Small intestine (tissue), 7 donors: Measurements from ENCODE around the gene PLAAT3. TPM values are rescaled to one million over a fixed set of nuclear protein-coding genes. Genes with fewer than 3 reads are reported as not detected.
"Not testable (repeated sequence)": the region's sequence is repeated elsewhere in the genome, so short reads cannot be mapped to it uniquely, and the experiment has no call there.

Experiments used
- DNase-seq, 2 donors: peaks; one replicate each; pipeline versions ENCODE4 v3.0.0 to v3.0.0-alpha.2; 2013
- FAIRE-seq: peaks from 2 replicates; lab custom pipeline; 2012; peaks lifted over from hg19 to GRCh38; lab: Jason Lieb, UNC
- H3K27ac ChIP-seq, 3 donors: one replicate each; pipeline ENCODE4 v1.5.1; 2013; ENCODE audit warnings: low read length in 2 of 3, mild to moderate bottlenecking in 2 of 3, control low read depth in 1 of 3, inconsistent platforms in 1 of 3, low read depth in 1 of 3, moderate library complexity in 1 of 3
- H3K27me3 ChIP-seq, 3 donors: one replicate each; pipeline ENCODE4 v1.6.1; 2013; ENCODE audit warnings: low read length in 3 of 3, inconsistent platforms in 1 of 3; ENCODE audit not compliant: control insufficient read depth in 3 of 3, insufficient read depth in 3 of 3
- H3K36me3 ChIP-seq, 3 donors: one replicate each; pipeline ENCODE4 v1.6.1; 2013; ENCODE audit warnings: low read length in 3 of 3, inconsistent platforms in 1 of 3, low read depth in 1 of 3, mild to moderate bottlenecking in 1 of 3, moderate library complexity in 1 of 3; ENCODE audit not compliant: control insufficient read depth in 3 of 3, insufficient read depth in 2 of 3
- H3K4me1 ChIP-seq, 3 donors: one replicate each; pipeline ENCODE4 v1.6.1; 2013; ENCODE audit warnings: low read length in 2 of 3, inconsistent platforms in 1 of 3, low read depth in 1 of 3, mild to moderate bottlenecking in 1 of 3, moderate library complexity in 1 of 3; ENCODE audit not compliant: control insufficient read depth in 3 of 3, insufficient read depth in 2 of 3
- H3K4me3 ChIP-seq, 3 donors: one replicate each; pipeline ENCODE4 v1.5.1; 2013; ENCODE audit warnings: low read length in 3 of 3, control low read depth in 1 of 3, inconsistent platforms in 1 of 3, low read depth in 1 of 3, mild to moderate bottlenecking in 1 of 3, moderate library complexity in 1 of 3
- H3K9me3 ChIP-seq, 2 donors: one replicate each; pipeline ENCODE4 v1.6.1; 2013; ENCODE audit warnings: low read depth in 1 of 2, low read length in 1 of 2; ENCODE audit not compliant: control insufficient read depth in 2 of 2, insufficient read depth in 1 of 2
- WGBS, 3 donors: extraction: QIAGEN DNeasy Blood & Tissue Kit; methylation state at CpG; one replicate each; pipeline ENCODE4 v1.1.7; 2013; 5-methylcytosine and 5-hydroxymethylcytosine counted together
- polyA plus RNA-seq, 4 donors: library from polyadenylated mRNA; stranded (reverse) in 3 of 4; unstranded in 1 of 4; fragments of 200-250 nt in 3 of 4; fragments of 120-200 nt in 1 of 4; gene quantifications; one replicate each; pipeline versions ENCODE4 v1.2.1 to v1.2.3, GENCODE V29; 2013
- donor health status: healthy with polysubstance abuse.
- donor health status: control.
- donor health status: control.
- donor health status: Bipolar disorder and iron deficiency.
- donor health status: healthy.

PLAAT3 gene
- polyA plus RNA-seq, 4 donors, result 2.6 to 55.7 (median 30.4) TPM

DNA sequence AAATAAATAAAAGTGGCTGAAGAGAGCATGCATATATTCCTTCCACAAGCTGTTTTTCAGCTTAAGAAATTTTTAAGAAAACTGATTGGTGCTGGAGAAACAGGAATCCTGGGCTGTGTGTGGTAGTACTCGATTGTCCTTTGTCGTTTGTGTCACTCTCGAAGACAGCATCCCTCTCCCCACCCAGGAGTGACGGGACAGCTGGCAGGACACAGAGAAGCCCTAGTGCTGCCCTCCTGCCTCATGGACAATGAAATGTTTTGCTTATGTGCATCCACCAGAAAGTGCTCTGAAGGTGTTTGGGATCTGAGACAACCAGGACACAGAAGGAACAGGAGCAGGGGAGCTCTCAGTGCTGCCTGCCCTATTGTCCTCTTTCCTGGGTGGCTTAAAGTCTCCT lies 64.8 kb downstream of the PLAAT3 start:
- no peaks in the 10 kb centered on the region for H3K4me1 ChIP-seq
- H3K4me3 ChIP-seq, result no peak overlapping the region
- WGBS, 3 donors, result 85 to 89% (median 89%) methylated on average over 4 of the region's 4 CpGs
- FAIRE-seq (no peak), DNase-seq (no peak)
- no peaks in the 10 kb centered on the region for H3K9me3 ChIP-seq
- peaks cover 7 to 10% (median 8%) of the 10 kb centered on the region in 3 donors for H3K36me3 ChIP-seq
- no peak overlapping the region for H3K27ac ChIP-seq
- H3K27me3 ChIP-seq, result no peaks in the 10 kb centered on the region

GRCh38 chr11:63548178-63548577 lies 66.1 kb downstream of the PLAAT3 start:
- no peaks in the 10 kb centered on the region for H3K9me3 ChIP-seq
- no peaks in the 10 kb centered on the region for H3K4me1 ChIP-seq
- no peak overlapping the region for H3K4me3 ChIP-seq
- H3K27me3 ChIP-seq, result no peaks in the 10 kb centered on the region
- FAIRE-seq (no peak), DNase-seq (no peak)
- H3K36me3 ChIP-seq, result peaks cover 7 to 10% (median 8%) of the 10 kb centered on the region in 3 donors
- WGBS, 3 donors, result 79 to 87% (median 83%) methylated on average over 4 of the region's 4 CpGs
- H3K27ac ChIP-seq, result no peak overlapping the region

DNA sequence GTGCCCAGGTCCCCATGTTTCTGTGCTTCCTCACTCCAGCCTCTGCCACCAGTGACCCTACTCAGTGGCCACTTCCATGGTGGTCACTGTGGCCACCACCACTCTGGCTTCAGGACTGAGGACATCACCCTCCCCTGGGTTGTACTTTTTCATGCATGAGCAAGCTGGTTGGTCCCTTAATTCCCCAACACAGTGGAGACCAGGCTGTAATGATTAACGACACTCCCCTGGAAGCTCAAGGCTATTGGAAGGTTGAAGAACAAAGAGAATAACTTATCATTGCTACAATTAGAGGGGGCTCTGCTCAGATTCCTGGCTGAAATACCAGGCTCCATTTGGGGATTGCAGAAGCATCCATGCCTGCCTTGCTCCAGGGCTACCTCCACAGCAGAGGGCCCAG lies 67.2 kb downstream of the PLAAT3 start:
- H3K36me3 ChIP-seq, result peaks cover 7 to 10% (median 8%) of the 10 kb centered on the region in 3 donors
- H3K4me3 ChIP-seq, result no peak overlapping the region
- WGBS, 3 donors, result 85 to 92% (median 91%) methylated on average over 1 of the region's 1 CpG
- H3K27ac ChIP-seq, result no peak overlapping the region
- no peaks in the 10 kb centered on the region for H3K27me3 ChIP-seq
- FAIRE-seq (no peak), DNase-seq (no peak)
- H3K9me3 ChIP-seq, result no peaks in the 10 kb centered on the region
- H3K4me1 ChIP-seq, result no peaks in the 10 kb centered on the region

- WGBS, 3 donors, result 85 to 94% (median 93%) methylated on average over 2 of the region's 2 CpGs
- Histone ChIP-seq H3K27me3 (no peaks in the 10 kb centered on the region), H3K27ac (no peak overlapping the region), H3K4me3 (no peak overlapping the region), H3K4me1 (peaks cover 0 to 2% (median 0%) of the 10 kb centered on the region in 3 donors), H3K36me3 (peaks cover 7 to 12% (median 8%) of the 10 kb centered on the region in 3 donors), H3K9me3 (no peaks in the 10 kb centered on the region)
- DNase-seq, result no peak
- no peak for FAIRE-seq
Observed at GRCh38 chr11:63543711-63544110, 70.5 kb downstream of the PLAAT3 start.

DNA sequence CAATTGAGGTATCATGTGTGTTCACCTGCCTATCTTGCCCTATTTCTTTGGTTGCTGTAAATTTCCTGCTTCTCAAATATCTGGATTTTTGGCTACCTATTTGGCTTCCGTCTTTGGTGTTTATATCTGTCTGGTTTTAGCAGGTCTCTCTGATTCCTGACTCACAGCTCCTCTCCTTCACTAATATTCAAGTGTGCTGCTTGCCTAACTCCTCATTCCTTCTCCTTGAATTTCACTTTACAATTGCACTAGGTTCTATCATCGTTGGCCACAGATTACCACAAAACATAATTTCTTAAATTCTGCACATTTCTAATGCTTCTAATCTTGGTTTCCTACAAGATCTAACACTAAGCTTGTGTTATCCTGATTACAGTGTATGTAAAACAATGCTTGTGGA lies 71.7 kb downstream of the PLAAT3 start:
- not testable (repeated sequence) for DNase-seq, H3K27ac ChIP-seq, H3K4me3 ChIP-seq, H3K4me1 ChIP-seq, H3K9me3 ChIP-seq, FAIRE-seq, H3K27me3 ChIP-seq
- peaks cover 7 to 12% (median 8%) of the 10 kb centered on the region in 3 donors for H3K36me3 ChIP-seq
- WGBS, 3 donors, result 82% methylated on average over 2 of the region's 2 CpGs

- DNase-seq (peak in 1 of 2 donors; percentile 28), FAIRE-seq (no peak)
- Histone ChIP-seq H3K27me3 (no peaks in the 10 kb centered on the region), H3K27ac (peak overlapping the region; percentile 67 to 97 (median 83)), H3K4me1 (peaks cover 6 to 19% (median 16%) of the 10 kb centered on the region in 3 donors), H3K36me3 (peaks cover 0 to 2% (median 0%) of the 10 kb centered on the region in 3 donors), H3K4me3 (peak overlapping the region; percentile 28 to 76 (median 67)), H3K9me3 (no peaks in the 10 kb centered on the region)
- WGBS, 3 donors, result 17 to 29% (median 22%) methylated on average over 7 to 8 of the region's 8 CpGs
Observed at GRCh38 chr11:63537293-63538101, 76.7 kb downstream of the PLAAT3 start.

- FAIRE-seq, result no peak
- WGBS, 3 donors, result 1 to 9% (median 7%) methylated on average over 10 of the region's 10 CpGs
Observed at GRCh38 chr11:63536669-63537292, 77.5 kb downstream of the PLAAT3 start, which contains the start of gene PLAAT4. Gene PLAAT4, plus strand, starts transcription at chr11:63536808. Its CDS starts 61 bp downstream, at chr11:63536869.

GRCh38 chr11:63535734-63536133 lies 78.5 kb downstream of the PLAAT3 start:
- peaks cover 6 to 22% (median 16%) of the 10 kb centered on the region in 3 donors for H3K4me1 ChIP-seq
- WGBS, 3 donors, result 77 to 84% (median 83%) methylated on average over 1 of the region's 1 CpG

More at GRCh38 chr11:63536669-63537292, 77.5 kb downstream of the PLAAT3 start, which contains the start of gene PLAAT4:
- Histone ChIP-seq H3K4me3 (peak within 1 kb of the TSS; percentile 28 to 76 (median 67)), H3K27me3 (no peaks in the 10 kb centered on the region), H3K36me3 (peaks cover 0 to 2% (median 0%) of the 10 kb centered on the region in 3 donors), H3K4me1 (peaks cover 6 to 19% (median 16%) of the 10 kb centered on the region in 3 donors), H3K9me3 (no peaks in the 10 kb centered on the region), H3K27ac (peak within 1 kb of the TSS; percentile 67 to 97 (median 83))
- peak; percentile 72 to 82 for DNase-seq

More at GRCh38 chr11:63535734-63536133, 78.5 kb downstream of the PLAAT3 start:
- H3K4me3 ChIP-seq, result no peak overlapping the region
- no peaks in the 10 kb centered on the region for H3K27me3 ChIP-seq
- H3K27ac ChIP-seq, result peak overlapping the region; percentile 35 to 97 (median 83)
- no peaks in the 10 kb centered on the region for H3K9me3 ChIP-seq
- DNase-seq (no peak), FAIRE-seq (no peak)
- H3K36me3 ChIP-seq, result peaks cover 0 to 2% (median 0%) of the 10 kb centered on the region in 3 donors
